ENCODE data around the gene UQCRQ. TPM values are rescaled to one million over a fixed set of nuclear protein-coding genes. Genes with fewer than 3 reads are reported as not detected.

The UQCRQ gene
- total and polyA plus RNA-seq, 2 of the 13 experiments (the other 11 are each of a cell fraction or from before 2014, with no cell fraction given), result 257 to 575 TPM

- Histone ChIP-seq H3K4me2 (ENCODE audit: low read depth, low read length) (peak overlapping the region; percentile 92), H3K4me1 (ENCODE audit: insufficient read depth, low read length) (peaks cover 87% of the 10 kb centered on the region), H3K9ac (ENCODE audit: insufficient read depth, low read depth, low read length) (peak overlapping the region; percentile 88), H3K36me3 (replicated peaks in 1 of 2; ENCODE audit: control insufficient read depth in 1 of 2, insufficient read depth in 2 of 2, low read length in 2 of 2) (no peaks in the 10 kb centered on the region), H3K79me2 (ENCODE audit: insufficient read depth, low read length) (no peaks in the 10 kb centered on the region), H3K27ac (ENCODE audit: extremely low read length, insufficient read depth, low read length) (peak overlapping the region; percentile 98), H3K9me3 (ENCODE audit: low read length) (no peaks in the 10 kb centered on the region), H3K27me3 (ENCODE audit: control insufficient read depth in 1 of 2, insufficient read depth in 2 of 2, low read length in 2 of 2) (no peaks in the 10 kb centered on the region), H3K4me3 (replicated peaks in 1 of 3; ENCODE audit: insufficient read depth in 1 of 3, low read depth in 2 of 3, low read length in 3 of 3) (peak overlapping the region; percentile 30 to 68 (median 56)), H4K20me1 (ENCODE audit: insufficient read depth, low read length) (no peaks in the 10 kb centered on the region), H2AFZ (ENCODE audit: low read length) (no peak overlapping the region)
- ATAC-seq (peak; percentile 73), FAIRE-seq (peak; percentile 30), DNase-seq (ENCODE audit: low spot score) (peak; percentile 86)
- WGBS (ENCODE audit: low lambda C conversion rate), result 4% methylated on average over 2 of the region's 2 CpGs
- CTCF ChIA-PET (ENCODE audit: low intra/inter-chr PET ratio, low total read pairs), result no interaction called here
- no TSS peak for BruUV-seq (replicated peaks)
- POLR2A ChIA-PET, result interaction anchor here (0.7 to 4.8 kb wide), 9 partner anchors 12 to 190 kb away, joined by 3 to 43 read pairs (median 4); partner anchors contain the start of genes GDF9 and UQCRQ
- intact Hi-C loops (cut with micrococcal nuclease; ENCODE audit: unreplicated experiment), result no loop called here
- in situ Hi-C loops (cut with HindIII; ENCODE audit: extremely low pct_ligation_motif_present, low pct_unique_long_range_greater_than_20kb), result no loop called here
- TF ChIP-seq NR2F6 (IDR thresholded peaks at IDR 0.05) (0 out of 2 replicates have a peak, but pooled peaks have one; percentile 10), NR2F6 (CRISPR knock-in tag; IDR thresholded peaks at IDR 0.05) (peak; percentile 64), HMG20A (CRISPR knock-in tag; IDR thresholded peaks at IDR 0.05; ENCODE audit: borderline replicate concordance) (peak; percentile 62; the same call in 1 of the 2 replicates), AHDC1 (CRISPR knock-in tag; IDR thresholded peaks at IDR 0.05; ENCODE audit: borderline replicate concordance) (peak; percentile 69; the same call in 1 of the 2 replicates), ZNF136 (CRISPR knock-in tag; IDR thresholded peaks at IDR 0.05; ENCODE audit: low read depth) (no peak), ZNF567 (CRISPR knock-in tag; IDR thresholded peaks at IDR 0.05; ENCODE audit: borderline replicate concordance) (no peak), ZNF775 (CRISPR knock-in tag; IDR thresholded peaks at IDR 0.05; ENCODE audit: borderline replicate concordance) (no peak; the same call in 1 of the 2 replicates), ESRRA (CRISPR knock-in tag; IDR thresholded peaks at IDR 0.05; ENCODE audit: low read depth) (0 out of 2 replicates have a peak, but pooled peaks have one; percentile 36), ZSCAN22 (CRISPR knock-in tag; IDR thresholded peaks at IDR 0.05) (no peak), CHCHD3 (CRISPR knock-in tag; IDR thresholded peaks at IDR 0.05) (no peak), ZNF124 (CRISPR knock-in tag; IDR thresholded peaks at IDR 0.05) (peak; percentile 61; the same call in 1 of the 2 replicates), KDM6A (CRISPR knock-in tag; IDR thresholded peaks at IDR 0.05; ENCODE audit: low read depth) (peak; percentile 56; the same call in 1 of the 2 replicates), RBFOX2 (IDR thresholded peaks at IDR 0.05; ENCODE audit: low read depth, low read length) (no peak), CBX5 (CRISPR knock-in tag; IDR thresholded peaks at IDR 0.05; ENCODE audit: borderline replicate concordance) (peak; percentile 34; the same call in 1 of the 2 replicates), ZNF160 (CRISPR knock-in tag; IDR thresholded peaks at IDR 0.05) (no peak), ZNF274 (CRISPR knock-in tag; IDR thresholded peaks at IDR 0.05) (no peak)
- TF ChIP-seq, protein P1, sequence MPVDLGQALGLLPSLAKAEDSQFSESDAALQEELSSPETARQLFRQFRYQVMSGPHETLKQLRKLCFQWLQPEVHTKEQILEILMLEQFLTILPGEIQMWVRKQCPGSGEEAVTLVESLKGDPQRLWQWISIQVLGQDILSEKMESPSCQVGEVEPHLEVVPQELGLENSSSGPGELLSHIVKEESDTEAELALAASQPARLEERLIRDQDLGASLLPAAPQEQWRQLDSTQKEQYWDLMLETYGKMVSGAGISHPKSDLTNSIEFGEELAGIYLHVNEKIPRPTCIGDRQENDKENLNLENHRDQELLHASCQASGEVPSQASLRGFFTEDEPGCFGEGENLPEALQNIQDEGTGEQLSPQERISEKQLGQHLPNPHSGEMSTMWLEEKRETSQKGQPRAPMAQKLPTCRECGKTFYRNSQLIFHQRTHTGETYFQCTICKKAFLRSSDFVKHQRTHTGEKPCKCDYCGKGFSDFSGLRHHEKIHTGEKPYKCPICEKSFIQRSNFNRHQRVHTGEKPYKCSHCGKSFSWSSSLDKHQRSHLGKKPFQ (CRISPR knock-in tag; IDR thresholded peaks at IDR 0.05; ENCODE audit: insufficient replicate concordance), result no peak
- TF ChIP-seq, protein P2, sequence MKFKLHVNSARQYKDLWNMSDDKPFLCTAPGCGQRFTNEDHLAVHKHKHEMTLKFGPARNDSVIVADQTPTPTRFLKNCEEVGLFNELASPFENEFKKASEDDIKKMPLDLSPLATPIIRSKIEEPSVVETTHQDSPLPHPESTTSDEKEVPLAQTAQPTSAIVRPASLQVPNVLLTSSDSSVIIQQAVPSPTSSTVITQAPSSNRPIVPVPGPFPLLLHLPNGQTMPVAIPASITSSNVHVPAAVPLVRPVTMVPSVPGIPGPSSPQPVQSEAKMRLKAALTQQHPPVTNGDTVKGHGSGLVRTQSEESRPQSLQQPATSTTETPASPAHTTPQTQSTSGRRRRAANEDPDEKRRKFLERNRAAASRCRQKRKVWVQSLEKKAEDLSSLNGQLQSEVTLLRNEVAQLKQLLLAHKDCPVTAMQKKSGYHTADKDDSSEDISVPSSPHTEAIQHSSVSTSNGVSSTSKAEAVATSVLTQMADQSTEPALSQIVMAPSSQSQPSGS (CRISPR knock-in tag; IDR thresholded peaks at IDR 0.05), result peak; percentile 39; the same call in 1 of the 2 replicates
Measured at GRCh38 chr5:132837868-132838267, 28.6 kb upstream of the UQCRQ start.
